Measurements from ENCODE around the gene MT1H. TPM values are rescaled to one million over a fixed set of nuclear protein-coding genes. Genes with fewer than 3 reads are reported as not detected.
"Not testable (repeated sequence)": the region's sequence is repeated elsewhere in the genome, so short reads cannot be mapped to it uniquely, and the experiment has no call there.

Gene MT1H
- total RNA-seq, 2 donors from 2014 or later = not detected

DNA sequence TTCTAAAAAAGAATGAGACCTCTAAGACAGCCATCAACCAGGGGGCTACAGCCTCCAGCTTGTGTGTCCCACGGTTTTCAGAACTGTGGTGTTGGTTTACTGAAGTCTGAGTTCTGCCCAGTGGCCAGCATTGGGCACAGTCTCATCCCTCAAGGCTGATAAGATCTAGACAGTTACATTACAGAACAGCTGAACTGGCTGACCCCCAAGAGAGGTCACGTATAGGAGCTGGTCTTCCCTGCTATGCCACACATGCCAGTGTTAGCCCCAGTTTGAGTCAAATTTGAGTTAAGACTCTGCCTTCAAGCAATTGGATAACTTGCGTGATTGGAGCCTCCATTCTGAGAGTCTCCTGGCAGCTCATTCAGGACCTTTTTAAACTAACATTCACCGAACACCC is 45.5 kb downstream of the MT1H start:
- Mint-ChIP-seq H3K4me1 (peaks cover 4% of the 10 kb centered on the region), H3K27me3 (peaks cover 6% of the 10 kb centered on the region), H3K36me3 (ENCODE audit: low read depth) (no peaks in the 10 kb centered on the region), H3K27ac (no peak overlapping the region), H3K4me3 (no peak overlapping the region)
- DNase-seq = no peak
- no peaks in the 10 kb centered on the region for H3K9me3 ChIP-seq (ENCODE audit: control insufficient read depth, low read length, poor library complexity, severe bottlenecking)
- no peak for ATAC-seq

DNA sequence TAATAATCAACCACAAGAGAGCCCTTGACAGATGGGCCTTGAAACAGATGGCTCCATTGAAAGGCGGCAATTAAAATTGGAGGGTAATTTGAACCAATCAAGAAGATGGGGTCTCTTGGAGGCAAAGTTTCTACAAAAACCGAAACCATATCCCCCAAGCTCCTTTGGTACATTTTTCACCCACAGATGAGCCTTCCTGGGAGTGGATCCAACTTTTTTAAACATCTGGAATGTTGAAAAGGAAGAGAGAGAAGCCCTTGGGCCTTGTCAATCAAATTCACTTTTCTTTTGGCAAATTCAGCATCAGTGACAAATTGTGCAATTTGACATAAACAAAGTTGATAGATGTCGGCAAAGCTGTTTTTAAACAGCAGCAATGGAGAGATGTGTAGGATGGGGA is 47.1 kb downstream of the MT1H start:
- Mint-ChIP-seq H3K36me3 (ENCODE audit: low read depth) (no peaks in the 10 kb centered on the region), H3K4me1 (no peaks in the 10 kb centered on the region), H3K27ac (no peak overlapping the region), H3K4me3 (no peak overlapping the region), H3K27me3 (no peaks in the 10 kb centered on the region)
- DNase-seq (no peak), ATAC-seq (no peak)
- no peaks in the 10 kb centered on the region for H3K9me3 ChIP-seq (ENCODE audit: control insufficient read depth, low read length, poor library complexity, severe bottlenecking)

DNA sequence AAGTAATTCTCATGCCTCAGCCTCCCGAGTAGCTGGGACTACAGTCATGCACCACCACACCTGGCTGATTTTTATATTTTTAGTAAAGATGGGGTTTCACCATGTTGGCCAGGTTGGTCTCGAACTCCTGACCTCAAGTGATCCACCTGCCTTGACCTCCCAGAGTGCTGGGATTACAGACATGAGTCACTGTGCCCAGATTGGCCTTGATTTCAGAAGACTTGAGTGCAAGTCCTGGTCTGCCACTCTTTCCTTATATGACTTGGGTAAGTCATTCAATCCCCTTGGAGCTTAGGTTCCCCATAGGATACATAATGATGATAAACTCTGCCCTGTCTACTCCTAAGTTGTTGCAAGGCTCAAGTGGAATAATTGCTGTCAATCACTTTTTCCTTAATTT is 47.9 kb downstream of the MT1H start:
- ATAC-seq; DNase-seq; H3K27ac Mint-ChIP-seq; H3K9me3 ChIP-seq (ENCODE audit: control insufficient read depth, low read length, poor library complexity, severe bottlenecking); H3K4me3 Mint-ChIP-seq; H3K4me1 Mint-ChIP-seq; H3K27me3 Mint-ChIP-seq; H3K36me3 Mint-ChIP-seq (ENCODE audit: low read depth): not testable (repeated sequence)

Other genes starting within 250 kb of the MT1H start
- gene AMFR, start 244.3 kb upstream of the MT1H start, total RNA-seq = 100 to 1,000 TPM in 1 of 2 donors, 10 to 100 TPM in 1; 64.8 to 102 TPM
- gene NUDT21, start 218.5 kb upstream of the MT1H start, total RNA-seq = 10 to 100 TPM; 84.8 to 92.2 TPM
- gene OGFOD1, start 218.3 kb upstream of the MT1H start, total RNA-seq = 10 to 100 TPM; 19.9 to 26.1 TPM
- 10 to 100 TPM; 47.2 to 60.9 TPM for gene BBS2, start 149.8 kb upstream of the MT1H start, total RNA-seq
- not detected for gene MT4, start 104.7 kb upstream of the MT1H start, total RNA-seq
- not detected for gene MT3, start 80.3 kb upstream of the MT1H start, total RNA-seq
- gene MT2A, start 61.2 kb upstream of the MT1H start, total RNA-seq = 10 to 100 TPM; 36.4 to 43.4 TPM
- gene MT1E, start 44.0 kb upstream of the MT1H start, total RNA-seq = 1 to 10 TPM; 1.9 to 8.7 TPM
- not detected for gene MT1M, start 37.2 kb upstream of the MT1H start, total RNA-seq
- gene MT1A, start 31.1 kb upstream of the MT1H start, total RNA-seq = not detected
- gene MT1B, start 17.9 kb upstream of the MT1H start, total RNA-seq = not detected
- gene MT1F, start 11.9 kb upstream of the MT1H start, total RNA-seq = 1 to 10 TPM; 3.3 to 8.8 TPM
- gene MT1G, start 1.7 kb upstream of the MT1H start, total RNA-seq = under 1 TPM in 1 of 2 donors, not detected in 1; 0.85 TPM
- gene MT1X, start 12.7 kb downstream of the MT1H start, total RNA-seq = 10 to 100 TPM; 22.0 to 22.1 TPM
- 10 to 100 TPM; 59.0 to 59.1 TPM for gene NUP93, start 60.3 kb downstream of the MT1H start, total RNA-seq
- not detected for gene SLC12A3, start 195.4 kb downstream of the MT1H start, total RNA-seq

Data from T-helper 17 cell (primary cell).